SK-N-MC (cell line): Measurements from ENCODE around the gene ROBO4.

ENCODE experiments used
- EZH2 ChIP-seq: fragments of 200-600 bp; sonication (generic); IDR thresholded peaks from one replicate; pipeline ENCODE4 v1.6.1; 2017; ENCODE audit warnings: antibody characterized with exemption
- POLR2AphosphoS5 ChIP-seq: IDR thresholded peaks from 2 replicates; pipeline ENCODE4 v1.6.1; 2012; ENCODE audit warnings: mild to moderate bottlenecking, low read depth, low read length, borderline replicate concordance

DNA sequence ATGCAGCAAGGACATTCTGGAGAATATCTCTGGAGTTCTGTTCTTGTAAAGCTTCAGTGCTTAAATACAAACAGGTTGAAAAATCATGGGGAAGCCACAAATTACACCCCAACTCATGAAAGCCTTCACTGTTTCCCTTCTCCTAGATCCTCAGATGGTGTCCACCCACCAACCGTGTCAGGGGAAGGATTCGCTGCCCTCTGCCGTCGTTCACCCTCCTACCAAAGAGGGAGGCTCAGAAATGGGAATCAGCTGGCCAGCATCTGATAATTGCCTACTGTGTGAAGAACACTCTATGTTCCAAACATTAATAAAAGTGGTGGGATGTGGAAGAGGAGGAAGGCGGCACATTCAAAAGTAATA is 45.6 kb upstream of the ROBO4 start:
- TF ChIP-seq EZH2 (no peak), POLR2AphosphoS5 (no peak)
